GM23338 (cell line): ENCODE data around the gene CTBP2. TPM values are rescaled to one million over a fixed set of nuclear protein-coding genes. Genes with fewer than 3 reads are reported as not detected.
A peak's percentile ranks its signal among the peaks of the same experiment; 100 is the strongest.

Experiments used
- ATAC-seq: fragments of 200-7000 bp; cut with Tn5 transposase; 3 replicates; pipeline ENCODE4 v1.9.1; 2020
- DNase-seq: peaks from one replicate; pipeline ENCODE4 v3.0.0-alpha.2; 2015; ENCODE audit warnings: low spot score
- H2AFZ ChIP-seq: fragments of 200-600 bp; sonication (generic); 2 replicates; pipeline ENCODE4 v1.8.0; 2016; ENCODE audit warnings: antibody characterized with exemption, mild to moderate bottlenecking, moderate library complexity
- H3F3A ChIP-seq: fragments of 200-600 bp; sonication (generic); replicated peaks from 2 replicates; pipeline ENCODE4 v1.8.0; 2017; ENCODE audit warnings: antibody characterized with exemption, mixed run types, low read depth
- H3K27ac ChIP-seq: fragments of 200-600 bp; sonication (generic); 2 replicates; pipeline ENCODE4 v1.6.1; 2016; ENCODE audit warnings: low read depth
- H3K27me3 ChIP-seq: fragments of 200-600 bp; sonication (generic); 2 replicates; pipeline ENCODE4 v1.8.0; 2016; ENCODE audit warnings: mild to moderate bottlenecking, mixed run types, moderate library complexity; ENCODE audit not compliant: insufficient read depth
- H3K36me3 ChIP-seq: fragments of 200-600 bp; sonication (generic); 2 replicates; pipeline ENCODE4 v1.8.0; 2016; ENCODE audit warnings: mild to moderate bottlenecking; ENCODE audit not compliant: insufficient read depth
- H3K4me1 ChIP-seq: fragments of 200-600 bp; sonication (generic); 2 replicates; pipeline ENCODE4 v1.8.0; 2016; ENCODE audit warnings: mild to moderate bottlenecking, moderate library complexity; ENCODE audit not compliant: insufficient read depth
- H3K4me2 ChIP-seq: fragments of 200-600 bp; sonication (generic); 2 replicates; pipeline ENCODE4 v1.7.1; 2017; ENCODE audit warnings: mixed run types
- H3K4me3 ChIP-seq: fragments of 200-600 bp; sonication (generic); 2 replicates; pipeline ENCODE4 v1.6.1; 2016; ENCODE audit warnings: mixed run types
- H3K79me2 ChIP-seq: fragments of 200-600 bp; sonication (generic); replicated peaks from 2 replicates; pipeline ENCODE4 v1.8.0; 2017; ENCODE audit warnings: mild to moderate bottlenecking; ENCODE audit not compliant: insufficient read depth
- H3K9me2 ChIP-seq: fragments of 200-600 bp; sonication (generic); 2 replicates; pipeline ENCODE4 v1.8.0; 2017; ENCODE audit not compliant: insufficient read depth
- H4K20me1 ChIP-seq: fragments of 200-600 bp; sonication (generic); replicated peaks from 2 replicates; pipeline ENCODE4 v1.8.0; 2017; ENCODE audit warnings: mild to moderate bottlenecking; ENCODE audit not compliant: insufficient read depth
- H3K27ac Mint-ChIP-seq: 2 replicates; pipeline ENCODE4 v1.8.0; 2020; ENCODE audit warnings: inconsistent platforms, mild to moderate bottlenecking, moderate library complexity, mixed read lengths
- H3K27me3 Mint-ChIP-seq: 3 replicates; pipeline ENCODE4 v1.8.0; 2022; ENCODE audit warnings: low read depth, mild to moderate bottlenecking, moderate library complexity, mixed read lengths, inconsistent platforms; ENCODE audit not compliant: insufficient read depth, poor library complexity
- H3K36me3 Mint-ChIP-seq: 3 replicates; pipeline ENCODE4 v1.8.0; 2021; ENCODE audit warnings: low read depth, mild to moderate bottlenecking, inconsistent platforms, moderate library complexity, mixed read lengths
- H3K4me1 Mint-ChIP-seq: 3 replicates; pipeline ENCODE4 v1.8.0; 2020; ENCODE audit warnings: mild to moderate bottlenecking, inconsistent platforms, mixed read lengths
- H3K4me3 Mint-ChIP-seq: 3 replicates; pipeline ENCODE4 v1.8.0; 2021; ENCODE audit warnings: moderate library complexity, mild to moderate bottlenecking, inconsistent platforms, mixed read lengths
- H3K9me3 Mint-ChIP-seq: 3 replicates; pipeline ENCODE4 v1.8.0; 2020; ENCODE audit warnings: moderate library complexity, mild to moderate bottlenecking, inconsistent platforms, mixed read lengths
- CREB1 ChIP-seq: fragments of 250-450 bp; sonication (Bioruptor Pico); IDR thresholded peaks from 2 replicates; pipeline ENCODE4 v1.5.0; 2020; ENCODE audit warnings: low read depth, mild to moderate bottlenecking, moderate library complexity
- CTCF ChIP-seq, 2 experiments: fragments of 200-600 bp in 1 of 2; sonication (generic) in 1 of 2; conservative IDR thresholded peaks; 2 replicates each; pipeline versions ENCODE4 v1.5.1 to v1.6.1; 2016 to 2017; ENCODE audit warnings: antibody characterized with exemption in 2 of 2, low read depth in 2 of 2, mild to moderate bottlenecking in 2 of 2, moderate library complexity in 1 of 2
- ETS1 ChIP-seq: IDR thresholded peaks from 2 replicates; pipeline ENCODE4 v1.6.1; 2016; ENCODE audit warnings: antibody characterized with exemption
- EZH2 ChIP-seq: fragments of 200-600 bp; sonication (generic); IDR thresholded peaks from one replicate; pipeline ENCODE4 v1.8.0; 2017; ENCODE audit warnings: antibody characterized with exemption, mild to moderate bottlenecking, low read depth; ENCODE audit not compliant: unreplicated experiment
- EZH2phosphoT487 ChIP-seq: fragments of 200-600 bp; sonication (generic); IDR thresholded peaks from one replicate; pipeline ENCODE4 v1.8.1; 2018; ENCODE audit warnings: antibody characterized with exemption; ENCODE audit not compliant: unreplicated experiment
- JUNB ChIP-seq: IDR thresholded peaks from one replicate; pipeline ENCODE4 v1.6.1; 2016; ENCODE audit warnings: antibody characterized with exemption; ENCODE audit not compliant: unreplicated experiment
- NANOG ChIP-seq: IDR thresholded peaks from 2 replicates; pipeline ENCODE4 v1.6.1; 2016; ENCODE audit warnings: antibody characterized with exemption, borderline replicate concordance
- POLR2AphosphoS5 ChIP-seq: IDR thresholded peaks from 2 replicates; pipeline ENCODE4 v1.6.1; 2016; ENCODE audit warnings: antibody characterized with exemption, low read depth
- REST ChIP-seq: IDR thresholded peaks from one replicate; pipeline ENCODE4 v1.6.1; 2018; ENCODE audit warnings: antibody characterized with exemption; ENCODE audit not compliant: unreplicated experiment
- STAT1 ChIP-seq: IDR thresholded peaks from one replicate; pipeline ENCODE4 v1.6.1; 2016; ENCODE audit warnings: antibody characterized with exemption; ENCODE audit not compliant: unreplicated experiment
- ZNF114 ChIP-seq: fragments of 250-450 bp; sonication (Bioruptor Pico); IDR thresholded peaks from 2 replicates; pipeline ENCODE4 v1.5.0; 2020; ENCODE audit warnings: mild to moderate bottlenecking, moderate library complexity
- ZNF331 ChIP-seq: fragments of 250-450 bp; sonication (Bioruptor Pico); IDR thresholded peaks from 2 replicates; pipeline ENCODE4 v1.5.0; 2020; ENCODE audit warnings: low read depth, mild to moderate bottlenecking, moderate library complexity
- ZNF462 ChIP-seq: fragments of 250-450 bp; sonication (Bioruptor Pico); IDR thresholded peaks from 2 replicates; pipeline ENCODE4 v1.5.0; 2020; ENCODE audit warnings: mild to moderate bottlenecking, moderate library complexity
- polyA plus RNA-seq: library from polyadenylated mRNA; unstranded; fragments of >200 nt; fragmentation: Nextera tagmentation; extraction: Ambion mirVana; gene quantifications from 2 replicates; pipeline ENCODE4 v1.2.1, GENCODE V29; 2016
- total RNA-seq: library from RNA; depleted of rRNA; stranded (reverse); fragments of >200 nt; shearing (Covaris generic); gene quantifications from 2 replicates; pipeline ENCODE4 v1.2.3, GENCODE V29; 2014

CTBP2 gene
- total and polyA plus RNA-seq, 2 experiments from 2014 or later, result 133 to 265 TPM

DNA sequence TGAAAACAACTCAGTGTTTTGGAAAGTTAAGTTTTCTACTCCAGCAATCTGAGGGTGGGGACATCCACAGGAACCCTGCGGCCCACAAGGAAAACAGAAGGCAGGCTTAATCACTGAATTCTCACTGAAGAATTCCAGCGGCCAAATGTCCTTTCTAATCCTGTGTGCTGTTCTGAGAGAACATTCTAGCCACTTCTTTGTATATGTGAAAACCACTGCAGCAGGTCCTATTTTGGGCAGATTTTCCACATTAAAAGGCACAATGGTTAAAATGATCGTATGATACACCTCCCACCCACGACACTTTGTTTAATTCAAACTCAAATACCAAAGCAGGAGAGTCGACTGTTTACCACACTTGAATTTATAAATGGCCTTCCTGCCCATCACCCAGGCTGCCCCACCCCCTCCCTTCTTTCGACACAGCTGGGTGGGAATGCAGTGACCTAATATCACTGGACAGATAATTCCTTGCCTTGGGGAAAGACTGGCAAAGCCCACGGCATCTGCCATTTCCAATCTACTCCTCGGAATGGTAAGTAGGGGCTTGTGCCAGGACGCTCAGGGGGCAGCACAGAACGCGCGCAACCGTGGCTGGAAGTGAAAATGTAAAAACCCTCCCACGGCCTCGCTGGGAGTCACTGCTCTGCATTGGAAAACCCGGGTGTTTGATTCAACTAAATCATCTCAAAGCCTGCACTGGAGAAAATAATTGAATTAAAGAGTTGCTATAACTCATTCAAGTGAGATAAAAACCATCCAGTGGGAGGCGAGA is 67.0 kb downstream of the CTBP2 start:
- Histone ChIP-seq H2AFZ (no peak overlapping the region), H3K4me3 (no peak overlapping the region), H3K4me1 (peaks cover 60% of the 10 kb centered on the region), H3K27me3 (no peaks in the 10 kb centered on the region), H3K4me2 (0 out of 2 replicates have a peak overlapping the region, but pooled peaks have one; percentile 32), H3K36me3 (0 out of 2 replicates have a peak, but pooled peaks cover 1% of the 10 kb centered on the region), H3K79me2 (peaks cover 100% of the 10 kb centered on the region), H3K9me2 (no peaks in the 10 kb centered on the region), H4K20me1 (peaks cover 93% of the 10 kb centered on the region), H3F3A (no peaks in the 10 kb centered on the region; the same call in 1 of the 2 replicates), H3K27ac (peak overlapping the region; percentile 80)
- TF ChIP-seq CTCF (conservative IDR thresholded peaks at IDR 0.05; ENCODE audit: low read depth in 2 of 2), result no peak
- no peak for TF ChIP-seq JUNB
- TF ChIP-seq NANOG, result no peak
- TF ChIP-seq ZNF462, result no peak
- no peak for TF ChIP-seq ZNF331 (CRISPR knock-in tag)
- TF ChIP-seq CREB1 (CRISPR knock-in tag), result no peak
- TF ChIP-seq REST, result no peak
- no peak for TF ChIP-seq STAT1
- TF ChIP-seq ETS1, result no peak
- TF ChIP-seq EZH2phosphoT487, result no peak
- TF ChIP-seq ZNF114 (CRISPR knock-in tag), result no peak
- TF ChIP-seq POLR2AphosphoS5, result no peak
- no peak for TF ChIP-seq EZH2
- Mint-ChIP-seq H3K27me3 (peaks cover 20% of the 10 kb centered on the region), H3K27ac (no peak overlapping the region), H3K4me1 (peaks cover 80% of the 10 kb centered on the region), H3K9me3 (no peaks in the 10 kb centered on the region), H3K36me3 (peaks cover 63% of the 10 kb centered on the region), H3K4me3 (no peak overlapping the region)
- ATAC-seq, result no peak
- no peak for DNase-seq
